Measurements from ENCODE around the gene MT1H.
"Not testable (repeated sequence)": the region's sequence is repeated elsewhere in the genome, so short reads cannot be mapped to it uniquely, and the experiment has no call there.

MT1H gene

DNA sequence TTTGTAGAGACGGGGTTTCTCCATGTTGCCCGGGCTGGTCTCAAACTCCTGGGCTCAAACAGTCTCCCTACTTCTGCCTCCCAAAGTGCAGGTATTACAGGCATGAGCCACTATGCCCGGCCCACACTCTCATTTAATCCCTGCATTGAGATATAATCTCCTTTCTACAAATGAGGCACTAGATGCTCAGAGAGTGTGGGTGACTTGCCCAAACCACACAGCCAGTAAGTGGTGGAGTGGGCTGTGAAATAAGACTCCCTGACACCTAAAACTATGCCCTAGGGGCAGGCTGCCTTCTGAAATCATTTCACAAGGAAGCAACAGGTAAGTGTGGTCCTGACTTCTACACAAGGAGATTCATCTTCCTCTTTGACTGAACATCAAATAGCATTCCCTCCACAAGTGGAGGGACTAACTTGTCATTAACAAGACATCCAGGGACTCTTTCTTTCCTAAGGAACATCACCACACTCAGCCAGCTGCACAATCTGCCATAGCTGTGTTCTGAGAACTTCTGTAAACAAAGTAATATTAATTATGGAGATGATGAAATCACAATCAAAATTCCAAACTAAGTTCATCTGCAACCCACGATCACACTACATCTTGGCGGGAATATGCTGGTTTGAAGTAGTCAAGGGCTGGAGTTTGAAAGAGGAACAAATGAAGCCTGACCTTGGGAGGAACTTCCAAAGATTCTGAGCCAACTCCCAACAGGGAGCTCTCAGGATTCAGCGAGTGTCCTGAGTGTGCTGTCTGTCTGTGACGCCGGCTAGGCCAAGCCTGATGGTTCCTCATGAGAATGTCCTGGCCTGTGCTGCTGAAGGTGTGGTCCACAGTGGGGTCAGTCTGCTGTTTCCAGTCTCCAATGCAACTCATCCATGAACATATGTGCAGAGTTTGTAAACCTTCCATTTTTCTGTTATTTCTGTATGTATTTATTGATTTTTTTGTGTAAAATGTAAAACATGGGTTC is 4.0 kb upstream of the MT1H start:
- DNase-seq (ENCODE audit: low read depth in 2 of 2) = not testable (repeated sequence)

DNA sequence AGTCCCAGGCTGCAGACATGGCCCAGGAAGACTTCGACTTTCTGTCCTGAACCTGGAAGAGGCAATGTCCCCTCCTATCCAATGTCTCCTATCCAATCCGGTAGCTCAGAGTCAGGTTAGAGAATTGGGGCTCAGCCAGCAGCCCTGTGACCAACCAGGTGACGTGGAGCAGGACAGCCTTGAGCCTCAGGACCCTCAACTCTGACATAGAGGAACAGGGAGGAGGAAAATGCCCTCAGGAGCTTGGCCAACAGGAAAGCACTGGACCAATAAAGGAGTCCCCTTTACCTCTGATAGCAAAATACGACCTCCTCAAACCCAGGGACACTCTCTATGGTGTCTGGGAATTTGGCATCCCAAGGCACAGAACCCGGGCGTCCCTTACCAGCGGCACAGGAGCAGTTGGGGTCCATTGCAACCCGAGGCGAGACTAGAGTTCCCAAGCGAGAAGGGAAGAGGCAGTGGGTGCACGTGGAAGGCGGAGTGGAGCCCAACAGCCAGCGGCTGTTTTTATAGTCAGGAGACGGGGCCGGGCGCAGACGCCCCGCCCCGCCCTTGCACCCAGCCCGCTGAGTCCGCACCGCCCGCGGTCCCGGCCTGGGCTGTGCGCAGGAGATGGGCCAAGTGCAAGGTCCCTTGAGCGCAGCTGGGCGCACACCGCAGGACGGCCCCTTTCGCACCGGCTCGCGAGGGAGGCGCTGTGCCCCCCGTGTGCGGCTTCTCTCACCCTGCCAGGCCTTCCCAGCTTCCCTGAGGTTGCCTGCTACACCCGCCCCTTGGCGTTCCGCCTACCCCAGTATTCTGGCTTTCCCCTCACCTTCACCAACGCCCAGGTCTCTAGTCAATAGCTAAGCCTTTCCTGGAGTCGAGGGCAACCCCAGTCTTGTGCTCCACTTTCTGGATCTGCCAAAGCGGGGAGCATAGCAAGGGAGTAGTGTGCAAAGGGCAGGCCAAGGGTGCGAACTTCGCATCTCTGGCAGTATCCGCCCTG is 1.7 kb upstream of the MT1H start, which contains the start of gene MT1G:
Gene MT1G (minus strand): TSS at position 485 of the 991 bp plus-strand sequence. CDS start 72 bp downstream, at position 413.
- peak in 1 of 2 donors; percentile 29 for DNase-seq (ENCODE audit: low read depth in 2 of 2)

DNA sequence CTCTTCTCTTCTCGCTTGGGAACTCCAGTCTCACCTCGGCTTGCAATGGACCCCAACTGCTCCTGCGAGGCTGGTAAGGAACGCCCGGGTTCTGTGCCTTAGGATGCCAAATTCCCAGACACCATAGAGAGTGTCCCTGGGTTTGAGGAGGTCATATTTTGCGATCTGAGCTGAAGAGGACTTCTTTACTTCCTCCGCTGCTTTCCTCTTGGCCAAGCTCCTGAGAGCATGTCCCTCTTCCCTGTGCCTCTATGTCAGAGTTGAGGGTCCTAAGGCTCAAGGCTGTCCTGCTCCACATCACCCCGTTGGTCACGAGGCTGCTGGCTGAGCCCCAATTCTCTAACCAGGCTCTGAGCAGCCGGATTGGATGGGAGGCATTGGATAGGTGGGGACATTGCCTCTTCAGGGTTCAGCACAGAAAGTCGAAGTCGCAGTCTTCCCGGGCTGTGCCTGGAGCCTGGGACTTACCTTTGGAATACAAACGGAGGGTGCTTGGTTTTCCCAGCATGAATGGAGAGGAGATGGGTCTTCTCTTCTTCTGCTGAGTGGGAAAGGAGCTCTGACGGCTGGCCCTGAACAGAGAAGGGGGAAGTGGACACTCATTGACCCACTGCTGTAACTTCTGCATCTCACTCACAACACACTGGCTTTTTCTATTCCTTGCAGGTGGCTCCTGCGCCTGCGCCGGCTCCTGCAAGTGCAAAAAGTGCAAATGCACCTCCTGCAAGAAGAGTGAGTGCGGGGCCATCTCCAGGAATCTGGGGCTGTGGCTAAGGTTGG is 416 bp downstream of the MT1H start:
- no peak for DNase-seq (ENCODE audit: low read depth in 2 of 2)

DNA sequence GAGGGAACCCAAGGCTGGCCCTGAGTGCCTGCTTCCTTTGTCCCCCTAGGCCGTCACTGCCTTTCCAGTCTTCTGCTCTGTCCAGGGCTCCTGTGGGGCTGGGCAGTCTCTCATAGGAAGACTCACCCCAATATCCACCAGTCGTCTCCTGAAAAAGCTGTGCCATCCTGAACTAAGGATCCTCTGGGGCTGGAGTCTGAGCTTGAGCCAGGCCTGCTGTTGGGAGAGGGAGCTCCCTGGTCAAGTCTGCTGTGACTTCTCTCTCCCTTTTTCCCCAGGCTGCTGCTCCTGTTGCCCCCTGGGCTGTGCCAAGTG is 963 bp downstream of the MT1H start:
- no peak for DNase-seq (ENCODE audit: low read depth in 2 of 2)

DNA sequence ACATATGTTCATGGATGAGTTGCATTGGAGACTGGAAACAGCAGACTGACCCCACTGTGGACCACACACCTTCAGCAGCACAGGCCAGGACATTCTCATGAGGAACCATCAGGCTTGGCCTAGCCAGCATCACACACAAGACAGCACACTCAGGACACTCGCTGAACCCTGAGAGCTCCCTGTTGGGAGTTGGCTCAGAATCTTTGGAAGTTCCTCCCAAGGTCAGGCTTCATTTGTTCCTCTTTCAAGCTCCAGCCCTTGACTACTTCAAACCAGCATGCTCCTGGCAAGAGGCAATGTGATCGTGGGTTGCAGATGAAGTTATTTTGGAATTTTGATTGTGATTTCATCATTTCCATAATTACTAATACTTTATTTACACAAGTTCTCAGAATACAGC is 2.1 kb downstream of the MT1H start:
- DNase-seq (ENCODE audit: low read depth in 2 of 2) = not testable (repeated sequence)

DNA sequence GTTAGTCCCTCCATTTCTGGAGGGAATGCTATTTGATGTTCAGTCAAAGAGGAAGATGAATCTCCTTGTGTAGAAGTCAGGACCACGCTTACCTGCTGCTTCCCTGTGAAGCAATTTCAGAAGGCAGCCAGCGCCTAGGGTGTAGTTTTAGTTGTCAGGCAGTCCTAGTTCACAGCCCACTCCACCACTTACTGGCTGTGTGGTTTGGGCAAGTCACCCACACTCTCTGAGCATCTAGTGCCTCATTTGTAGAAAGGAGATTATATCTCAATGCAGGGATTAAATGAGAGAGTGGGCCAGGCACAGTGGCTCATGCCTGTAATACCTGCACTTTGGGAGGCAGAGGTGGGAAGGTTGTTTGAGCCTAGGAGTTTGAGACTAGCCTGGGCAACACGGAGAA is 2.6 kb downstream of the MT1H start:
- not testable (repeated sequence) for DNase-seq (ENCODE audit: low read depth in 2 of 2)

DNA sequence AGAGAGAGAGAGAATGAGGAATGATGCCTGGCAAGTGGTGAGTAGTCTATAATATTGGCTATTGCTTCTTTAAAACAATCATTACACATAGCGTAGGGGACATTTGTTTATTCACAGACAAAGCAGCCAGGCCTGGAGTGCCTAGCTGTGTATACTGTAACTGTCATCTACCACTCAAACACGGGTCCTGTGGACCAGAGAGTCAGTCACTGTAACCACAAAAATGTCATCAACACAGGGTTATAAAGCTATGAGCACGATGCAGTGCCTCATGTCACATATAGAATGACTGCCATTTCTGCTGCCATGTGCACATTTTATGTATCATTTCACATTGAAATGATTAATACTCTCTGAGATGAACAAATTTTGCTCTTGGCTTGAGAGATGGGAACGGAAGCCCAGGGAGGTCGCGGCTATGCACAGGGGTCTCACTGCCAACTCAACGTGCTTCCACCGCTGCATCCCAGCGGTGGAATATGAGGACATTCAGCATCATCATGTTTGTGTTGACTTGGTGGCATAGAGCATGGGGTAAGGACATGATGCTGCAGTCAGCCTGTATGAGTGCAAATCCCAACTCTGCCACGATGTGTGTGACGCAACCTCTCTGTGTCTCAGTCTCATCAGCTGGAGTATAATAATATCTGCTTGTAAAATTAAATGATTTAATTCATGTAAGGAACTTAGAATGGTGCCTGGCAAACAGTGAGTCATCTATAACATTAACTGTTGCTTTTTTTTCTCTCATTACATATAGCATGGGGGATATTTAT is 3.3 kb downstream of the MT1H start:
- no peak for DNase-seq (ENCODE audit: low read depth in 2 of 2)

DNA sequence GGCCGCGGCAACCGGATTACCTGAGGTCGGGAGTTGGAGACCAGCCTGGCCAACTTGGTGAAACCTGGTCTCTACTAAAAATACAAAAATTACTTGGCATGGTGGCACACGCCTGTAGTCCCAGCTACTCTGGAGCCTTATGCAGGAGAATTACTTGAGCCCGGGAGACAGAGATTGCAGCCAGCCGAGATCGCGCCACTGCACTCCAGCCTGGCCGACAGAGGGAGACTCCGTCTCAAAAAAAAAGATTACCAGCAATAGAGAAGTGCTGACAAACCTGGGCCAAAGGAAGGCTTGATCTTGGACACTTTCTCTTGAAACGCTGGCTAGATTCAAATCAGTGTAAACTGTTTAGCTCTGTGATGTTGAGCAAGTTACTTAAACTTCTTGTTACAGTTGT is 4.3 kb downstream of the MT1H start:
- DNase-seq (ENCODE audit: low read depth in 2 of 2) = no peak

DNA sequence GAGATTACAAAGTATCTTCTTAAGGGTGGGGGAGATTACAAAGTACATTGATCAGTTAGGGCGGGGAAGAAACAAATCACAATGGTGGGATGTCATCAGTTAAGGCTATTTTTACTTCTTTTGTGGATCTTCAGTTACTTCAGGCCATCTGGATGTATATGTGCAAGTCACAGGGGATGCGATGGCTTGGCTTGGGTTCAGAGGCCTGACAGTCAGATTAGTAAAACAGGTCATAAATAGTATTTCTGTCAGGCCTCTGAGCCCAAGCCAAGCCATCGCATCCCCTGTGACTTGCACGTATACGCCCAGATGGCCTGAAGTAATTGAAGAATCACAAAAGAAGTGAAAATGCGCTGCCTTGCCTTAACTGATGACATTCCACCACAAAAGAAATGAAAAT is 5.0 kb downstream of the MT1H start:
- DNase-seq (ENCODE audit: low read depth in 2 of 2) = not testable (repeated sequence)

DNA sequence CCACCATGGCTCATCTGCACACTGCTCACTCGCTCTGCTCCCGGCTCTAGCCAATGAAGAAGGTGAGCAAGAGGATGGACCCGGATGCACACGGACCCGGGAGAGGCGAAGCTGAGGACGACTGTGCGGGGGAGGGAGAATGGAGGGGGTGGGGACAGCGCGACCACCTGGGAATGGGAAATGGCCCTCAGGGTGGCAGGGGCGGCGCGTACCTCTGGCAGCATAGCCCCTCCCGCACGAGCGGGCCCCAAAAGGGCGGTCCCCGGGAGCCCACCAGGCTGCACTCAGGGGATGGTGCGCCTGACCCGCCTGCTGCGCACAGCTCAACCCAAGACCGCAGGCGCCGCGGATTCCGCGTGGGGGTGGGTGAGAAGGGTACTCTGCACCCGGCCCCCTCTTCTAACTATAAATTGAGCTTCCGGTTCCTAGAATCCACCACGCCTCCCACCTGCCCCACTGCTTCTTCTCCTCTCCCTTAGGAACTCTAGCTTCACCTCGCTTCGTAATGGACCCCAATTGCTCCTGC is 6.1 kb downstream of the MT1H start:
- DNase-seq (ENCODE audit: low read depth in 2 of 2) = peak; percentile 41 to 44

DNA sequence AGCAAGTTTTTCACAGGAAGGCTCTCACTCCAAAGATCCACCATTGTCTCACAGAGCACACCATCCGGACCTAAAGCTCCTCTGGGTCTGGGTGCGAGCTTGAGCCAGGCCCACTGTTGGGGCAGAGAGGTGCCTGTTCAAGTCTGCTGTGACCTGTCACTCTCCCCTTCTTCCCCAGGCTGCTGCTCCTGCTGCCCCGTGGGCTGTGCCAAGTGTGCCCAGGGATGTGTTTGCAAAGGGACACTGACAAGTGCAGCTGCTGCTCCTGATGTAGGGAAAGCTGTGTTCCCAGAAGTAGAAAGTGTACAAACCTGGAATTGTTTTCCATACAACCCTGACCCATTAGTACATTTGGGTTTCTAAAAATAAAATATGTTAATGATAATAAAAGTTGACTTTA is 7.9 kb downstream of the MT1H start:
- no peak for DNase-seq (ENCODE audit: low read depth in 2 of 2)

DNA sequence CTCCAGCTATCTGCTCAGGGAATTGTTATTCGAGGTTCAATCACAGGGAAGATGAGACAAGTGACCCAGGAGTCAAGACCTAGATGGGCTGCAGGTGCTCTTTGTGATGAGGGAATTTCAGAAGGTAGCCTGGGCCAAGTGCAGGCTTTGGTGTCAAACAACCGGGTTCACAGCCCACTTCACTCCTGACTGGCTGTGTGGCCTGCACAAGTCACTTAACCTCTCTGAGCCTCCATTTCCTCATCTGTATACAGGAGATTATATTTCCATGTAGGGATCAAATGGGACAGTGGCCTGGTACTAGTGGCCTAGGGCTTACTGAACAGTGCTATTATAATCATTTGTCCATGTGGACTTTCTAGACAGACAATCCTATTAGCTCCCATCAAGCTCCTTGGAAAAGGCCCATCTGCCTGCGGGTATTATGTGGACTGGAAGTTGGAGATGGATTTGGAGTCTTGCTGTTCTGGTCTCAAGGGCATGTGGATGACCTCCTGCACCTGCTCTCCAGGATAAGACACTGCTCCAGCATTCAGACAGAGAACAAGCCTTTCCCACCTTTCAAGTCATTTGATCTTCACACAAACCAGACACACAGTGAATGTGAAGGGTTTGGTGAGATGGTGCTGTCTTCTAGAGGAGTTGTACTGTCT is 9.6 kb downstream of the MT1H start:
- DNase-seq (ENCODE audit: low read depth in 2 of 2) = no peak

DNA sequence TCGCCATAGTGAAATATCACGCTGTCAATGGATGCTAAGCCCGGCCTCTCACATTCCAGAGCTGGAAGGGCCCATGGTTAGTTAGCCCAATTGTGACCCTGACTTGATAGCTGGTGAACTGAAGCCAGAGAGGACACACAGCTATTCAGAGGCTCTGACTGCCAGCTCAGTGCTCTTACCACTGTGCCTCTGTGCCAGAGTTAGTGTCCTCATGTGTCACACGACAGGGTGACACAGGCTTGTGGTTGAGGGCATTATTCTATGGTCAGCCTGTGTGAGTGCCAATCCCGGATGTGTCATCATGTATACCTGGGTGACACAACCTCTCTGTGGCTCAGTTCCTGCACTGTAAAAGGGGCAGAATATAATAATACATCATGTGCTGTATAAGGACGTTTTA is 10.2 kb downstream of the MT1H start:
- no peak for DNase-seq (ENCODE audit: low read depth in 2 of 2)

DNA sequence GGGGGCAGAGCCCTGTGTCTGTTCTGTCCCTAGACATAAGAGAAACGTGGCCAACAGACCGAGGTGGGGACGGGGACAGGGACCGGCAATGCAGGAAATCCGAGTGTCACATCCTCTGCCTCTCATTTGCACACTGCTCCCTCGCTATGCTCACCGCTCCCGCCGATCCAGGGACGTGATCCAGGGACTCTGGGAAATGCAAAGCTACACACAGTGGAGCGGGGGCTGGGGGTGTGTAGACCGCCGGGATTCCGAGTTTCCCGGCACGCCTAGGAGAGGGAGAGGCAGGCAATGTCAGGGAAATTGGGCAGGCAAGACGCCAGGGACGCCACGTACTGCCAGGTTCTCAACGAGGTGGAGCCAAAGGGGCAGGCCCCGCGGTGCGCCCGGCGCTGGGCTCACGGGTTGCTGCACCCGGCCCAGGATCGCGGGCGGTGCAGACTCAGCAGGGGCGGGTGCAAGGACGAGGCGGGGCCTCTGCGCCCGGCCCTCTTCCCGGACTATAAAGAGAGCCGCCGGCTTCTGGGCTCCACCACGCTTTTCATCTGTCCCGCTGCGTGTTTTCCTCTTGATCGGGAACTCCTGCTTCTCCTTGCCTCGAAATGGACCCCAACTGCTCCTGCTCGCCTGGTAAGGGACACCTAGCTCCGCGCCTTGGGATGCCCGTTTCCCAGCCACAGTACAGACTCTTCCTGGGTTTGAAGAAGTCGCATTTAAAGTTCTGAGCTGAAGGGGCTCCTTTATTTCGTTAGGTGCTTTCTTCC is 12.5 kb downstream of the MT1H start, which contains the start of gene MT1X:
Gene MT1X (plus strand): TSS at position 532 of the 764 bp plus-strand sequence. CDS start 71 bp downstream, at position 603.
- peak; percentile 76 to 87 for DNase-seq (ENCODE audit: low read depth in 2 of 2)

DNA sequence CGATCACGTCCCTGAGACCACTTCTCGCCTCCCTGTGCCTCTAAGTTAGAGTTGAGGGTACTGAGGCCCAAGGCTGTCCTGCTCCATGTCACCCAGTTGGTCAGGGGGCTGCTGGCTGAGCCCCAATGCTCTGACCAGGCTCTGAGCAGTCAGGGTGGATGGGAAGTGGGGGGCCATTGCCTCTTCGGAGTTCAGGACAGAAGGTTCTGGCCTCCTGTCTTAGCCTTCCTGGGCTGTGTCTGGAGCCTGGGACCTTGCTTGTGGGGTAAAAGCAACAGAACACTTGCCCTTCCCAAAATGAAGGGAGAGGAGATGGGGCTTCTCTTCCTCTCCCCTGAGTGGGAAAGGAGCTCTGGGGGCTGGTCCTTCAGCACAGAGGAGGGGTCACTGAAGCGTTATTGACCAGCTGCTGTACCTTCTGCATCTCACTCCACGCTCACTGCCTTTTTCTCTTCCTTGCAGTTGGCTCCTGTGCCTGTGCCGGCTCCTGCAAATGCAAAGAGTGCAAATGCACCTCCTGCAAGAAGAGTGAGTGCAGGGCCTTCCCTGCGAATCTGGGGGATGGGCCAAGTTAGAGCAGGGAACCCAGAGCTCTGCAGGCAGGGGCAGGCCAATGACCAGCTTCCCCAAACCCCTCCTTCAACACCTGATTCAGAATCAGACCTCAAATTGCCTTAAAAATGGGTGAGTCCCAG is 13.2 kb downstream of the MT1H start:
- DNase-seq (ENCODE audit: low read depth in 2 of 2) = no peak

DNA sequence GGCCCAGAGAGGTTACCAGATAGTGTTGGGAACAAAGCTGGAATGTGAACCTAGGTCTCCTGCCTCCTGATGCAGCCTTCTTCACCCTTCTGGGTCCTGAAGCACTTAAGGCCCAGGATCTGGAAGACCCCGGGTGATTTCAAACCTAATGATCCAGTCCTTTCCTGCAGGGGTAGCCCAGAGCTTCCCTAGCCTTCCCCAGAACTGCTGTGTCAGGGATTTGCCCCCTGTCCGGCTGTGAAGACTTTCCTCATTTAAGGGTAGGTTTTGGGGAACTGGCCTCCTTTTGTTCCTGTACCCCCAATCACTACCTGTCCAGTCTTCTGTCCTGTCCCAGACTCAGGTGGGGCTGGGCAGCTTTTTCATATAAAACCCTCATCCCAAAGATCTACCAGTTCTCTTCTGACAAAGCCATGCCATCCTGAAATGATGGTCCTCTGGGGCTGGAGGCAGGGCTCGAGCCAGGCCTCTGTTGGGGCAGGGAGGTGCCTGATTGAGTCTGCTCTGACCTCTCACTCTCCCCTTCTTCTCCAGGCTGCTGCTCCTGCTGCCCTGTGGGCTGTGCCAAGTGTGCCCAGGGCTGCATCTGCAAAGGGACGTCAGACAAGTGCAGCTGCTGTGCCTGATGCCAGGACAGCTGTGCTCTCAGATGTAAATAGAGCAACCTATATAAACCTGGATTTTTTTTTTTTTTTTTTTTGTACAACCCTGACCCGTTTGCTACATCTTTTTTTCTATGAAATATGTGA is 14.0 kb downstream of the MT1H start:
- no peak for DNase-seq (ENCODE audit: low read depth in 2 of 2)

DNA sequence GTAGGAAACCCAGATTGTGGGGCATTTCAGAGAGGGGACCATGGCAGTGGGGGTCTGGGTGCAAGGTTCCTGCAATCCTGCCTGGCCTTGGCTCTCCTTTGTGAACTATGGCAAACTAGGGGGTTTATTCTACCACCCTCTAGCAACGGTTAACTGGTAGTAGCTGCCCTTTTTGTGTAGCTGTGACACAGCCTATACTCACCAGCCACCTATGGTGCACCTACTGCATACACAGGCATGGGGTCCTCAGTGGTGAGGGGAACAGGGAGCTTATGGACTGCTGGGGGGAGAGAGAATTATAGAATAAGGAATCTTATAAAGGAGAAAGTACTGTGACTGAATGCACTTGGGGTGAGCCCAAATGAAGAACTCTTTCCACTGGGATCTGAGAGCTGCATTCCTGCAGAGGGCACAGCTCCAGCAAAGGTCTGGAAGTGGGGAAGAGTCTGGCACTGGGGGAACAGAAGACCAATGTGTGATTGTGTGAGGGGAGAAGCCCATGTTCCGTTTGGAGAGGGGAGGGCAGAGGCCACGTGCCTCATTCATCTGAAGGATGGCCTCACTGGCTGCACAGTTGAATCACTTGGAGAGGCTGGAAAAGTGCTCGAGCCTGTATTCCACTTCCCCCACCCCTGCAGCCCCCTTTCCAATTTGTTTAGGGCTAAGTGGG is 14.8 kb downstream of the MT1H start:
- DNase-seq (ENCODE audit: low read depth in 2 of 2) = no peak

All from stimulated activated CD4-positive, alpha-beta T cell treated with anti-CD3 and anti-CD28 coated beads, Interleukin-1b, Interleukin-23, amount 100 ng/mL, for 4 hours (primary cell).